ENCODE data around the gene MRFAP1. TPM values are rescaled to one million over a fixed set of nuclear protein-coding genes. Genes with fewer than 3 reads are reported as not detected.

MRFAP1 gene
- total RNA-seq, 5 donors from 2014 or later (not counting 1 experiment from before 2014, with no cell fraction given) = 138 to 169 (median 138) TPM

- CTCF ChIA-PET = interaction anchor here (1.0 to 1.5 kb wide), 4 partner anchors 22 to 67 kb away, joined by 3 to 6 read pairs (median 4); partner anchors contain the start of gene MRFAP1L1 (in 1 of the 2)
- peaks cover 12 to 29% of the 10 kb centered on the region in 2 experiments for H3K4me1 ChIP-seq (ENCODE audit: control insufficient read depth in 1 of 2, extremely low read depth in 1 of 2, insufficient read depth in 2 of 2, low read length in 2 of 2)
- POLR2A ChIA-PET = interaction anchor here (0.6 to 2.0 kb wide), 6 partner anchors 17 to 54 kb away, joined by 3 to 10 read pairs (median 4); a partner anchor contains a TSS
- peak overlapping the region; percentile 98 to 99 for H3K27ac Mint-ChIP-seq
- H3K27me3 ChIP-seq (replicated peaks in 1 of 2; ENCODE audit: control insufficient read depth in 2 of 2, extremely low read depth in 1 of 2, insufficient read depth in 2 of 2, low read length in 1 of 2) = no peaks in the 10 kb centered on the region
- peak overlapping the region; percentile 99 to 100 (median 99) for H3K4me3 Mint-ChIP-seq
- 66% methylated on average over 4 of the region's 5 CpGs for WGBS (ENCODE audit: insufficient coverage)
- peaks cover 37 to 51% (median 44%) of the 10 kb centered on the region in 3 donors for H3K4me1 Mint-ChIP-seq
- DNase-seq = peak in 1 of 35 experiments; percentile 19
- H3K36me3 Mint-ChIP-seq = peaks cover 33% of the 10 kb centered on the region
- H3K36me3 ChIP-seq (ENCODE audit: control insufficient read depth in 2 of 2, extremely low read depth in 1 of 2, insufficient read depth in 1 of 2, low read length in 1 of 2) = peaks cover 0 to 22% of the 10 kb centered on the region in 2 donors
- H3K4me3 ChIP-seq (ENCODE audit: control insufficient read depth in 1 of 2, extremely low read depth in 1 of 2, low read length in 1 of 2) = peak overlapping the region; percentile 70 to 96
- peak overlapping the region; percentile 99 for H3K27ac ChIP-seq (ENCODE audit: low read length)
- no peaks in the 10 kb centered on the region for H3K27me3 Mint-ChIP-seq
- ATAC-seq (replicated peaks in 1 of 4) = no peak
- no peaks in the 10 kb centered on the region for H3K9me3 Mint-ChIP-seq
- no peaks in the 10 kb centered on the region for H3K9me3 ChIP-seq
Observed at GRCh38 chr4:6641971-6642320, 1.5 kb downstream of the MRFAP1 start.

- Histone ChIP-seq H3K9me3 (no peaks in the 10 kb centered on the region), H3K27me3 (replicated peaks in 1 of 2; ENCODE audit: control insufficient read depth in 2 of 2, extremely low read depth in 1 of 2, insufficient read depth in 2 of 2, low read length in 1 of 2) (no peaks in the 10 kb centered on the region), H3K36me3 (ENCODE audit: control insufficient read depth in 2 of 2, extremely low read depth in 1 of 2, insufficient read depth in 1 of 2, low read length in 1 of 2) (peaks cover 0 to 22% of the 10 kb centered on the region in 2 donors), H3K4me3 (ENCODE audit: control insufficient read depth in 1 of 2, extremely low read depth in 1 of 2, low read length in 1 of 2) (no peak overlapping the region), H3K27ac (ENCODE audit: low read length) (no peak overlapping the region), H3K4me1 (ENCODE audit: control insufficient read depth in 1 of 2, extremely low read depth in 1 of 2, insufficient read depth in 2 of 2, low read length in 2 of 2) (peaks cover 12 to 29% of the 10 kb centered on the region in 2 experiments)
- H3K4me1 Mint-ChIP-seq = peaks cover 37 to 51% (median 44%) of the 10 kb centered on the region in 3 donors
- H3K4me3 Mint-ChIP-seq = peak overlapping the region in 2 of 3 donors; percentile 99
- H3K9me3 Mint-ChIP-seq = no peaks in the 10 kb centered on the region
- ATAC-seq (replicated peaks in 1 of 4) (no peak), DNase-seq (no peak)
- POLR2A ChIA-PET = interaction anchor here (0.6 to 0.7 kb wide), 3 partner anchors 15 to 266 kb away, joined by 3 to 7 read pairs (median 4); no protein-coding TSS in a partner anchor
- H3K36me3 Mint-ChIP-seq = peaks cover 33% of the 10 kb centered on the region
- H3K27ac Mint-ChIP-seq = peak overlapping the region; percentile 84 to 99
- H3K27me3 Mint-ChIP-seq = no peaks in the 10 kb centered on the region
- CTCF ChIA-PET = interaction anchor here in 1 of 2 donors (0.7 kb wide), 1 partner anchor 33 kb away, joined by 3 read pairs; no protein-coding TSS in a partner anchor
- WGBS (ENCODE audit: insufficient coverage) = 80% methylated on average over 2 of the region's 8 CpGs
Observed at GRCh38 chr4:6643141-6643847, 2.8 kb downstream of the MRFAP1 start.

GRCh38 chr4:6644792-6645530, 4.5 kb downstream of the MRFAP1 start:
- ChIA-PET CTCF (interaction anchor here in 1 of 2 donors (1.2 kb wide), 1 partner anchor 30 kb away, joined by 5 read pairs; no protein-coding TSS in a partner anchor), POLR2A (interaction anchor here in 1 of 2 donors (1.0 kb wide), 1 partner anchor 14 kb away, joined by 6 read pairs; no protein-coding TSS in a partner anchor)
- 75% methylated on average over 5 of the region's 5 CpGs for WGBS (ENCODE audit: insufficient coverage)
- no peak overlapping the region for H3K4me3 ChIP-seq (ENCODE audit: control insufficient read depth in 1 of 2, extremely low read depth in 1 of 2, low read length in 1 of 2)
- Mint-ChIP-seq H3K4me1 (peaks cover 37 to 49% (median 43%) of the 10 kb centered on the region in 3 donors), H3K36me3 (peaks cover 33% of the 10 kb centered on the region), H3K27me3 (no peaks in the 10 kb centered on the region), H3K9me3 (no peaks in the 10 kb centered on the region), H3K4me3 (no peak overlapping the region), H3K27ac (peak overlapping the region; percentile 61 to 76)
- peaks cover 0 to 22% of the 10 kb centered on the region in 2 donors for H3K36me3 ChIP-seq (ENCODE audit: control insufficient read depth in 2 of 2, extremely low read depth in 1 of 2, insufficient read depth in 1 of 2, low read length in 1 of 2)
- H3K4me1 ChIP-seq (ENCODE audit: control insufficient read depth in 1 of 2, extremely low read depth in 1 of 2, insufficient read depth in 2 of 2, low read length in 2 of 2) = peaks cover 12 to 24% of the 10 kb centered on the region in 2 experiments
- no peaks in the 10 kb centered on the region for H3K9me3 ChIP-seq
- ATAC-seq (replicated peaks in 1 of 4) = no peak
- H3K27ac ChIP-seq (ENCODE audit: low read length) = no peak overlapping the region
- no peaks in the 10 kb centered on the region for H3K27me3 ChIP-seq (replicated peaks in 1 of 2; ENCODE audit: control insufficient read depth in 2 of 2, extremely low read depth in 1 of 2, insufficient read depth in 2 of 2, low read length in 1 of 2)
- DNase-seq = no peak

GRCh38 chr4:6647169-6647568, 6.7 kb downstream of the MRFAP1 start:
- Mint-ChIP-seq H3K4me3 (no peak overlapping the region), H3K27me3 (no peaks in the 10 kb centered on the region), H3K27ac (peak overlapping the region in 1 of 2 donors; percentile 36), H3K4me1 (peaks cover 21 to 27% (median 22%) of the 10 kb centered on the region in 3 donors), H3K9me3 (no peaks in the 10 kb centered on the region), H3K36me3 (peaks cover 15% of the 10 kb centered on the region)
- WGBS (ENCODE audit: insufficient coverage) = 90% methylated on average over 5 of the region's 5 CpGs
- no peak for DNase-seq
- H3K27ac ChIP-seq (ENCODE audit: low read length) = no peak overlapping the region
- H3K4me3 ChIP-seq (ENCODE audit: control insufficient read depth in 1 of 2, extremely low read depth in 1 of 2, low read length in 1 of 2) = no peak overlapping the region
- no peaks in the 10 kb centered on the region for H3K9me3 ChIP-seq
- ChIA-PET POLR2A (interaction anchor here in 1 of 2 donors (0.5 kb wide), 1 partner anchor 12 kb away, joined by 3 read pairs; no protein-coding TSS in a partner anchor), CTCF (no interaction called here)
- ATAC-seq (replicated peaks in 1 of 4) = no peak
- peaks cover 0 to 18% of the 10 kb centered on the region in 2 donors for H3K36me3 ChIP-seq (ENCODE audit: control insufficient read depth in 2 of 2, extremely low read depth in 1 of 2, insufficient read depth in 1 of 2, low read length in 1 of 2)
- peaks cover 8 to 10% of the 10 kb centered on the region in 2 experiments for H3K4me1 ChIP-seq (ENCODE audit: control insufficient read depth in 1 of 2, extremely low read depth in 1 of 2, insufficient read depth in 2 of 2, low read length in 2 of 2)
- no peaks in the 10 kb centered on the region for H3K27me3 ChIP-seq (replicated peaks in 1 of 2; ENCODE audit: control insufficient read depth in 2 of 2, extremely low read depth in 1 of 2, insufficient read depth in 2 of 2, low read length in 1 of 2)

GRCh38 chr4:6647582-6648230, 7.2 kb downstream of the MRFAP1 start:
- Histone ChIP-seq H3K4me1 (ENCODE audit: control insufficient read depth in 1 of 2, extremely low read depth in 1 of 2, insufficient read depth in 2 of 2, low read length in 2 of 2) (peaks cover 3 to 6% of the 10 kb centered on the region in 2 experiments), H3K27ac (ENCODE audit: low read length) (no peak overlapping the region), H3K27me3 (replicated peaks in 1 of 2; ENCODE audit: control insufficient read depth in 2 of 2, extremely low read depth in 1 of 2, insufficient read depth in 2 of 2, low read length in 1 of 2) (no peaks in the 10 kb centered on the region), H3K4me3 (ENCODE audit: control insufficient read depth in 1 of 2, extremely low read depth in 1 of 2, low read length in 1 of 2) (no peak overlapping the region), H3K36me3 (ENCODE audit: control insufficient read depth in 2 of 2, extremely low read depth in 1 of 2, insufficient read depth in 1 of 2, low read length in 1 of 2) (peaks cover 0 to 13% of the 10 kb centered on the region in 2 donors), H3K9me3 (no peaks in the 10 kb centered on the region)
- ChIA-PET CTCF (no interaction called here), POLR2A (interaction anchor here in 1 of 2 donors (0.7 kb wide), 1 partner anchor 316 kb away, joined by 3 read pairs; no protein-coding TSS in a partner anchor)
- DNase-seq = no peak
- 79% methylated on average over 6 of the region's 6 CpGs for WGBS (ENCODE audit: insufficient coverage)
- Mint-ChIP-seq H3K36me3 (peaks cover 10% of the 10 kb centered on the region), H3K27me3 (no peaks in the 10 kb centered on the region), H3K27ac (no peak overlapping the region), H3K9me3 (no peaks in the 10 kb centered on the region), H3K4me3 (no peak overlapping the region), H3K4me1 (peaks cover 15 to 21% (median 17%) of the 10 kb centered on the region in 3 donors)
- ATAC-seq (replicated peaks in 1 of 4) = no peak

- CTCF ChIA-PET = no interaction called here
- POLR2A ChIA-PET = no interaction called here
Observed at GRCh38 chr4:6649216-6649615, 8.7 kb downstream of the MRFAP1 start.

More at GRCh38 chr4:6649216-6649615, 8.7 kb downstream of the MRFAP1 start:
- no peak overlapping the region for H3K4me3 Mint-ChIP-seq
- H3K4me1 ChIP-seq (ENCODE audit: control insufficient read depth in 1 of 2, extremely low read depth in 1 of 2, insufficient read depth in 2 of 2, low read length in 2 of 2) = no peaks in the 10 kb centered on the region
- ATAC-seq (replicated peaks in 1 of 4) (no peak), DNase-seq (no peak)
- no peaks in the 10 kb centered on the region for H3K36me3 Mint-ChIP-seq
- H3K36me3 ChIP-seq (ENCODE audit: control insufficient read depth in 2 of 2, extremely low read depth in 1 of 2, insufficient read depth in 1 of 2, low read length in 1 of 2) = no peaks in the 10 kb centered on the region
- H3K27me3 Mint-ChIP-seq = no peaks in the 10 kb centered on the region
- no peak overlapping the region for H3K27ac ChIP-seq (ENCODE audit: low read length)
- no peaks in the 10 kb centered on the region for H3K27me3 ChIP-seq (replicated peaks in 1 of 2; ENCODE audit: control insufficient read depth in 2 of 2, extremely low read depth in 1 of 2, insufficient read depth in 2 of 2, low read length in 1 of 2)
- H3K4me1 Mint-ChIP-seq = peaks cover 4 to 8% (median 7%) of the 10 kb centered on the region in 3 donors
- no peaks in the 10 kb centered on the region for H3K9me3 ChIP-seq
- no peaks in the 10 kb centered on the region for H3K9me3 Mint-ChIP-seq
- H3K4me3 ChIP-seq (ENCODE audit: control insufficient read depth in 1 of 2, extremely low read depth in 1 of 2, low read length in 1 of 2) = no peak overlapping the region
- H3K27ac Mint-ChIP-seq = no peak overlapping the region
- 88% methylated on average over 1 of the region's 8 CpGs for WGBS (ENCODE audit: insufficient coverage)
